GM23338 (cell line): ENCODE results near the gene CCDC81. TPM values are rescaled to one million over a fixed set of nuclear protein-coding genes. Genes with fewer than 3 reads are reported as not detected.

ENCODE experiments used
- ATAC-seq: fragments of 200-7000 bp; cut with Tn5 transposase; 3 replicates; pipeline ENCODE4 v1.9.1; 2020
- DNase-seq: peaks from one replicate; pipeline ENCODE4 v3.0.0-alpha.2; 2015; ENCODE audit warnings: low spot score
- H2AFZ ChIP-seq: fragments of 200-600 bp; sonication (generic); 2 replicates; pipeline ENCODE4 v1.8.0; 2016; ENCODE audit warnings: antibody characterized with exemption, mild to moderate bottlenecking, moderate library complexity
- H3F3A ChIP-seq: fragments of 200-600 bp; sonication (generic); replicated peaks from 2 replicates; pipeline ENCODE4 v1.8.0; 2017; ENCODE audit warnings: antibody characterized with exemption, mixed run types, low read depth
- H3K27ac ChIP-seq: fragments of 200-600 bp; sonication (generic); 2 replicates; pipeline ENCODE4 v1.6.1; 2016; ENCODE audit warnings: low read depth
- H3K27me3 ChIP-seq: fragments of 200-600 bp; sonication (generic); 2 replicates; pipeline ENCODE4 v1.8.0; 2016; ENCODE audit warnings: mild to moderate bottlenecking, mixed run types, moderate library complexity; ENCODE audit not compliant: insufficient read depth
- H3K36me3 ChIP-seq: fragments of 200-600 bp; sonication (generic); 2 replicates; pipeline ENCODE4 v1.8.0; 2016; ENCODE audit warnings: mild to moderate bottlenecking; ENCODE audit not compliant: insufficient read depth
- H3K4me1 ChIP-seq: fragments of 200-600 bp; sonication (generic); 2 replicates; pipeline ENCODE4 v1.8.0; 2016; ENCODE audit warnings: mild to moderate bottlenecking, moderate library complexity; ENCODE audit not compliant: insufficient read depth
- H3K4me2 ChIP-seq: fragments of 200-600 bp; sonication (generic); 2 replicates; pipeline ENCODE4 v1.7.1; 2017; ENCODE audit warnings: mixed run types
- H3K4me3 ChIP-seq: fragments of 200-600 bp; sonication (generic); 2 replicates; pipeline ENCODE4 v1.6.1; 2016; ENCODE audit warnings: mixed run types
- H3K79me2 ChIP-seq: fragments of 200-600 bp; sonication (generic); replicated peaks from 2 replicates; pipeline ENCODE4 v1.8.0; 2017; ENCODE audit warnings: mild to moderate bottlenecking; ENCODE audit not compliant: insufficient read depth
- H3K9me2 ChIP-seq: fragments of 200-600 bp; sonication (generic); 2 replicates; pipeline ENCODE4 v1.8.0; 2017; ENCODE audit not compliant: insufficient read depth
- H4K20me1 ChIP-seq: fragments of 200-600 bp; sonication (generic); replicated peaks from 2 replicates; pipeline ENCODE4 v1.8.0; 2017; ENCODE audit warnings: mild to moderate bottlenecking; ENCODE audit not compliant: insufficient read depth
- H3K27ac Mint-ChIP-seq: 2 replicates; pipeline ENCODE4 v1.8.0; 2020; ENCODE audit warnings: inconsistent platforms, mild to moderate bottlenecking, moderate library complexity, mixed read lengths
- H3K27me3 Mint-ChIP-seq: 3 replicates; pipeline ENCODE4 v1.8.0; 2022; ENCODE audit warnings: low read depth, mild to moderate bottlenecking, moderate library complexity, mixed read lengths, inconsistent platforms; ENCODE audit not compliant: insufficient read depth, poor library complexity
- H3K36me3 Mint-ChIP-seq: 3 replicates; pipeline ENCODE4 v1.8.0; 2021; ENCODE audit warnings: low read depth, mild to moderate bottlenecking, inconsistent platforms, moderate library complexity, mixed read lengths
- H3K4me1 Mint-ChIP-seq: 3 replicates; pipeline ENCODE4 v1.8.0; 2020; ENCODE audit warnings: mild to moderate bottlenecking, inconsistent platforms, mixed read lengths
- H3K4me3 Mint-ChIP-seq: 3 replicates; pipeline ENCODE4 v1.8.0; 2021; ENCODE audit warnings: moderate library complexity, mild to moderate bottlenecking, inconsistent platforms, mixed read lengths
- H3K9me3 Mint-ChIP-seq: 3 replicates; pipeline ENCODE4 v1.8.0; 2020; ENCODE audit warnings: moderate library complexity, mild to moderate bottlenecking, inconsistent platforms, mixed read lengths
- CREB1 ChIP-seq: fragments of 250-450 bp; sonication (Bioruptor Pico); IDR thresholded peaks from 2 replicates; pipeline ENCODE4 v1.5.0; 2020; ENCODE audit warnings: low read depth, mild to moderate bottlenecking, moderate library complexity
- EZH2 ChIP-seq: fragments of 200-600 bp; sonication (generic); IDR thresholded peaks from one replicate; pipeline ENCODE4 v1.8.0; 2017; ENCODE audit warnings: antibody characterized with exemption, mild to moderate bottlenecking, low read depth; ENCODE audit not compliant: unreplicated experiment
- EZH2phosphoT487 ChIP-seq: fragments of 200-600 bp; sonication (generic); IDR thresholded peaks from one replicate; pipeline ENCODE4 v1.8.1; 2018; ENCODE audit warnings: antibody characterized with exemption; ENCODE audit not compliant: unreplicated experiment
- JUNB ChIP-seq: IDR thresholded peaks from one replicate; pipeline ENCODE4 v1.6.1; 2016; ENCODE audit warnings: antibody characterized with exemption; ENCODE audit not compliant: unreplicated experiment
- NANOG ChIP-seq: IDR thresholded peaks from 2 replicates; pipeline ENCODE4 v1.6.1; 2016; ENCODE audit warnings: antibody characterized with exemption, borderline replicate concordance
- POLR2AphosphoS5 ChIP-seq: IDR thresholded peaks from 2 replicates; pipeline ENCODE4 v1.6.1; 2016; ENCODE audit warnings: antibody characterized with exemption, low read depth
- STAT1 ChIP-seq: IDR thresholded peaks from one replicate; pipeline ENCODE4 v1.6.1; 2016; ENCODE audit warnings: antibody characterized with exemption; ENCODE audit not compliant: unreplicated experiment
- ZNF114 ChIP-seq: fragments of 250-450 bp; sonication (Bioruptor Pico); IDR thresholded peaks from 2 replicates; pipeline ENCODE4 v1.5.0; 2020; ENCODE audit warnings: mild to moderate bottlenecking, moderate library complexity
- ZNF331 ChIP-seq: fragments of 250-450 bp; sonication (Bioruptor Pico); IDR thresholded peaks from 2 replicates; pipeline ENCODE4 v1.5.0; 2020; ENCODE audit warnings: low read depth, mild to moderate bottlenecking, moderate library complexity
- polyA plus RNA-seq: library from polyadenylated mRNA; unstranded; fragments of >200 nt; fragmentation: Nextera tagmentation; extraction: Ambion mirVana; gene quantifications from 2 replicates; pipeline ENCODE4 v1.2.1, GENCODE V29; 2016
- total RNA-seq: library from RNA; depleted of rRNA; stranded (reverse); fragments of >200 nt; shearing (Covaris generic); gene quantifications from 2 replicates; pipeline ENCODE4 v1.2.3, GENCODE V29; 2014
- TF ChIP-seq, protein P1 (sequence below): IDR thresholded peaks from 2 replicates; pipeline ENCODE4 v1.6.1; 2016; ENCODE audit warnings: antibody characterized with exemption
- TF ChIP-seq, protein P2 (sequence below): IDR thresholded peaks from one replicate; pipeline ENCODE4 v1.6.1; 2018; ENCODE audit warnings: antibody characterized with exemption; ENCODE audit not compliant: unreplicated experiment
- TF ChIP-seq, protein P3 (sequence below): fragments of 250-450 bp; sonication (Bioruptor Pico); IDR thresholded peaks from 2 replicates; pipeline ENCODE4 v1.5.0; 2020; ENCODE audit warnings: mild to moderate bottlenecking, moderate library complexity
- TF ChIP-seq, protein P4 (sequence below), 2 experiments: fragments of 200-600 bp in 1 of 2; sonication (generic) in 1 of 2; conservative IDR thresholded peaks; 2 replicates each; pipeline versions ENCODE4 v1.5.1 to v1.6.1; 2016 to 2017; ENCODE audit warnings: antibody characterized with exemption in 2 of 2, low read depth in 2 of 2, mild to moderate bottlenecking in 2 of 2, moderate library complexity in 1 of 2

The CCDC81 gene
- total and polyA plus RNA-seq, 2 experiments from 2014 or later, result 0.37 to 4.3 TPM

DNA sequence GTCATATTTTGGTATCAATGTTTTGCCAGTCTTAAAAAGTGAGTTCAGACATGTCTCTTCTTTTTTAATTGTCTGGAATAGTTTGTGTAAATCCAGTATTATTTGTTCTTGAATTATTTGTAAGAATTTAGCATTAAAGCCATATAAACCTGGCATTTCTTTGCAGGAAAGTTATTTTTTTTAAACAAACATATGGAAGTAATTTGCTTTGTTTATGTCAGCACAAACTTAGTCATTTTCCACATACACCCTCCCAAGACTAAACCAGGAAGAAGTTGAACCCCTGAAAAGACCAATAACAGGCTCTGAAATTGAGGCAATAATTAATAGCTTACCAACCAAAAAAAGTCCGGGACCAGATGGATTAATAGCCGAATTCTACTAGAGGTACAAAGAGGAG, 9.1 kb upstream of the CCDC81 start:
- H3K79me2 ChIP-seq, result no peaks in the 10 kb centered on the region
- no peak for ATAC-seq

More for the DNA sequence above, 9.1 kb upstream of the CCDC81 start:
- Mint-ChIP-seq H3K4me1 (peaks cover 4% of the 10 kb centered on the region; the same call in 2 of the 3 replicates), H3K4me3 (no peak overlapping the region), H3K27me3 (no peaks in the 10 kb centered on the region), H3K27ac (no peak overlapping the region), H3K36me3 (peaks cover 6% of the 10 kb centered on the region; the same call in 1 of the 3 replicates), H3K9me3 (peaks cover 4% of the 10 kb centered on the region; the same call in 2 of the 3 replicates)
- H2AFZ ChIP-seq, result no peak overlapping the region
- H3K27ac ChIP-seq, result no peak overlapping the region
- DNase-seq, result no peak
- no peak overlapping the region for H3K4me2 ChIP-seq
- H3K36me3 ChIP-seq, result no peaks in the 10 kb centered on the region
- H3K27me3 ChIP-seq, result no peaks in the 10 kb centered on the region
- H4K20me1 ChIP-seq, result no peaks in the 10 kb centered on the region
- no peaks in the 10 kb centered on the region for H3K4me1 ChIP-seq
- no peak overlapping the region for H3K4me3 ChIP-seq
- H3F3A ChIP-seq, result no peaks in the 10 kb centered on the region
- TF ChIP-seq NANOG (no peak), ZNF331 (no peak), STAT1 (no peak), POLR2AphosphoS5 (no peak), EZH2 (no peak), EZH2phosphoT487 (no peak), JUNB (no peak), ZNF114 (no peak), CREB1 (no peak)
- TF ChIP-seq, protein P1, sequence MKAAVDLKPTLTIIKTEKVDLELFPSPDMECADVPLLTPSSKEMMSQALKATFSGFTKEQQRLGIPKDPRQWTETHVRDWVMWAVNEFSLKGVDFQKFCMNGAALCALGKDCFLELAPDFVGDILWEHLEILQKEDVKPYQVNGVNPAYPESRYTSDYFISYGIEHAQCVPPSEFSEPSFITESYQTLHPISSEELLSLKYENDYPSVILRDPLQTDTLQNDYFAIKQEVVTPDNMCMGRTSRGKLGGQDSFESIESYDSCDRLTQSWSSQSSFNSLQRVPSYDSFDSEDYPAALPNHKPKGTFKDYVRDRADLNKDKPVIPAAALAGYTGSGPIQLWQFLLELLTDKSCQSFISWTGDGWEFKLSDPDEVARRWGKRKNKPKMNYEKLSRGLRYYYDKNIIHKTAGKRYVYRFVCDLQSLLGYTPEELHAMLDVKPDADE, result no peak
- TF ChIP-seq, protein P2, sequence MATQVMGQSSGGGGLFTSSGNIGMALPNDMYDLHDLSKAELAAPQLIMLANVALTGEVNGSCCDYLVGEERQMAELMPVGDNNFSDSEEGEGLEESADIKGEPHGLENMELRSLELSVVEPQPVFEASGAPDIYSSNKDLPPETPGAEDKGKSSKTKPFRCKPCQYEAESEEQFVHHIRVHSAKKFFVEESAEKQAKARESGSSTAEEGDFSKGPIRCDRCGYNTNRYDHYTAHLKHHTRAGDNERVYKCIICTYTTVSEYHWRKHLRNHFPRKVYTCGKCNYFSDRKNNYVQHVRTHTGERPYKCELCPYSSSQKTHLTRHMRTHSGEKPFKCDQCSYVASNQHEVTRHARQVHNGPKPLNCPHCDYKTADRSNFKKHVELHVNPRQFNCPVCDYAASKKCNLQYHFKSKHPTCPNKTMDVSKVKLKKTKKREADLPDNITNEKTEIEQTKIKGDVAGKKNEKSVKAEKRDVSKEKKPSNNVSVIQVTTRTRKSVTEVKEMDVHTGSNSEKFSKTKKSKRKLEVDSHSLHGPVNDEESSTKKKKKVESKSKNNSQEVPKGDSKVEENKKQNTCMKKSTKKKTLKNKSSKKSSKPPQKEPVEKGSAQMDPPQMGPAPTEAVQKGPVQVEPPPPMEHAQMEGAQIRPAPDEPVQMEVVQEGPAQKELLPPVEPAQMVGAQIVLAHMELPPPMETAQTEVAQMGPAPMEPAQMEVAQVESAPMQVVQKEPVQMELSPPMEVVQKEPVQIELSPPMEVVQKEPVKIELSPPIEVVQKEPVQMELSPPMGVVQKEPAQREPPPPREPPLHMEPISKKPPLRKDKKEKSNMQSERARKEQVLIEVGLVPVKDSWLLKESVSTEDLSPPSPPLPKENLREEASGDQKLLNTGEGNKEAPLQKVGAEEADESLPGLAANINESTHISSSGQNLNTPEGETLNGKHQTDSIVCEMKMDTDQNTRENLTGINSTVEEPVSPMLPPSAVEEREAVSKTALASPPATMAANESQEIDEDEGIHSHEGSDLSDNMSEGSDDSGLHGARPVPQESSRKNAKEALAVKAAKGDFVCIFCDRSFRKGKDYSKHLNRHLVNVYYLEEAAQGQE, result no peak
- TF ChIP-seq, protein P3, sequence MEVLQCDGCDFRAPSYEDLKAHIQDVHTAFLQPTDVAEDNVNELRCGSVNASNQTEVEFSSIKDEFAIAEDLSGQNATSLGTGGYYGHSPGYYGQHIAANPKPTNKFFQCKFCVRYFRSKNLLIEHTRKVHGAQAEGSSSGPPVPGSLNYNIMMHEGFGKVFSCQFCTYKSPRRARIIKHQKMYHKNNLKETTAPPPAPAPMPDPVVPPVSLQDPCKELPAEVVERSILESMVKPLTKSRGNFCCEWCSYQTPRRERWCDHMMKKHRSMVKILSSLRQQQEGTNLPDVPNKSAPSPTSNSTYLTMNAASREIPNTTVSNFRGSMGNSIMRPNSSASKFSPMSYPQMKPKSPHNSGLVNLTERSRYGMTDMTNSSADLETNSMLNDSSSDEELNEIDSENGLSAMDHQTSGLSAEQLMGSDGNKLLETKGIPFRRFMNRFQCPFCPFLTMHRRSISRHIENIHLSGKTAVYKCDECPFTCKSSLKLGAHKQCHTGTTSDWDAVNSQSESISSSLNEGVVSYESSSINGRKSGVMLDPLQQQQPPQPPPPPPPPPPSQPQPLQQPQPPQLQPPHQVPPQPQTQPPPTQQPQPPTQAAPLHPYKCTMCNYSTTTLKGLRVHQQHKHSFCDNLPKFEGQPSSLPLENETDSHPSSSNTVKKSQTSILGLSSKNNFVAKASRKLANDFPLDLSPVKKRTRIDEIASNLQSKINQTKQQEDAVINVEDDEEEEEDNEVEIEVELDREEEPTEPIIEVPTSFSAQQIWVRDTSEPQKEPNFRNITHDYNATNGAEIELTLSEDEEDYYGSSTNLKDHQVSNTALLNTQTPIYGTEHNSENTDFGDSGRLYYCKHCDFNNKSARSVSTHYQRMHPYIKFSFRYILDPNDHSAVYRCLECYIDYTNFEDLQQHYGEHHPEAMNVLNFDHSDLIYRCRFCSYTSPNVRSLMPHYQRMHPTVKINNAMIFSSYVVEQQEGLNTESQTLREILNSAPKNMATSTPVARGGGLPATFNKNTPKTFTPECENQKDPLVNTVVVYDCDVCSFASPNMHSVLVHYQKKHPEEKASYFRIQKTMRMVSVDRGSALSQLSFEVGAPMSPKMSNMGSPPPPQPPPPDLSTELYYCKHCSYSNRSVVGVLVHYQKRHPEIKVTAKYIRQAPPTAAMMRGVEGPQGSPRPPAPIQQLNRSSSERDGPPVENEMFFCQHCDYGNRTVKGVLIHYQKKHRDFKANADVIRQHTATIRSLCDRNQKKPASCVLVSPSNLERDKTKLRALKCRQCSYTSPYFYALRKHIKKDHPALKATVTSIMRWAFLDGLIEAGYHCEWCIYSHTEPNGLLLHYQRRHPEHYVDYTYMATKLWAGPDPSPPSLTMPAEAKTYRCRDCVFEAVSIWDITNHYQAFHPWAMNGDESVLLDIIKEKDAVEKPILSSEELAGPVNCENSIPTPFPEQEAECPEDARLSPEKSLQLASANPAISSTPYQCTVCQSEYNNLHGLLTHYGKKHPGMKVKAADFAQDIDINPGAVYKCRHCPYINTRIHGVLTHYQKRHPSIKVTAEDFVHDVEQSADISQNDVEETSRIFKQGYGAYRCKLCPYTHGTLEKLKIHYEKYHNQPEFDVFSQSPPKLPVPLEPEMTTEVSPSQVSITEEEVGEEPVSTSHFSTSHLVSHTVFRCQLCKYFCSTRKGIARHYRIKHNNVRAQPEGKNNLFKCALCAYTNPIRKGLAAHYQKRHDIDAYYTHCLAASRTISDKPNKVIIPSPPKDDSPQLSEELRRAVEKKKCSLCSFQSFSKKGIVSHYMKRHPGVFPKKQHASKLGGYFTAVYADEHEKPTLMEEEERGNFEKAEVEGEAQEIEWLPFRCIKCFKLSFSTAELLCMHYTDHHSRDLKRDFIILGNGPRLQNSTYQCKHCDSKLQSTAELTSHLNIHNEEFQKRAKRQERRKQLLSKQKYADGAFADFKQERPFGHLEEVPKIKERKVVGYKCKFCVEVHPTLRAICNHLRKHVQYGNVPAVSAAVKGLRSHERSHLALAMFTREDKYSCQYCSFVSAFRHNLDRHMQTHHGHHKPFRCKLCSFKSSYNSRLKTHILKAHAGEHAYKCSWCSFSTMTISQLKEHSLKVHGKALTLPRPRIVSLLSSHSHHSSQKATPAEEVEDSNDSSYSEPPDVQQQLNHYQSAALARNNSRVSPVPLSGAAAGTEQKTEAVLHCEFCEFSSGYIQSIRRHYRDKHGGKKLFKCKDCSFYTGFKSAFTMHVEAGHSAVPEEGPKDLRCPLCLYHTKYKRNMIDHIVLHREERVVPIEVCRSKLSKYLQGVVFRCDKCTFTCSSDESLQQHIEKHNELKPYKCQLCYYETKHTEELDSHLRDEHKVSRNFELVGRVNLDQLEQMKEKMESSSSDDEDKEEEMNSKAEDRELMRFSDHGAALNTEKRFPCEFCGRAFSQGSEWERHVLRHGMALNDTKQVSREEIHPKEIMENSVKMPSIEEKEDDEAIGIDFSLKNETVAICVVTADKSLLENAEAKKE (CRISPR knock-in tag), result no peak
- TF ChIP-seq, protein P4, sequence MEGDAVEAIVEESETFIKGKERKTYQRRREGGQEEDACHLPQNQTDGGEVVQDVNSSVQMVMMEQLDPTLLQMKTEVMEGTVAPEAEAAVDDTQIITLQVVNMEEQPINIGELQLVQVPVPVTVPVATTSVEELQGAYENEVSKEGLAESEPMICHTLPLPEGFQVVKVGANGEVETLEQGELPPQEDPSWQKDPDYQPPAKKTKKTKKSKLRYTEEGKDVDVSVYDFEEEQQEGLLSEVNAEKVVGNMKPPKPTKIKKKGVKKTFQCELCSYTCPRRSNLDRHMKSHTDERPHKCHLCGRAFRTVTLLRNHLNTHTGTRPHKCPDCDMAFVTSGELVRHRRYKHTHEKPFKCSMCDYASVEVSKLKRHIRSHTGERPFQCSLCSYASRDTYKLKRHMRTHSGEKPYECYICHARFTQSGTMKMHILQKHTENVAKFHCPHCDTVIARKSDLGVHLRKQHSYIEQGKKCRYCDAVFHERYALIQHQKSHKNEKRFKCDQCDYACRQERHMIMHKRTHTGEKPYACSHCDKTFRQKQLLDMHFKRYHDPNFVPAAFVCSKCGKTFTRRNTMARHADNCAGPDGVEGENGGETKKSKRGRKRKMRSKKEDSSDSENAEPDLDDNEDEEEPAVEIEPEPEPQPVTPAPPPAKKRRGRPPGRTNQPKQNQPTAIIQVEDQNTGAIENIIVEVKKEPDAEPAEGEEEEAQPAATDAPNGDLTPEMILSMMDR (conservative IDR thresholded peaks at IDR 0.05; ENCODE audit: low read depth in 2 of 2), result no peak
- no peaks in the 10 kb centered on the region for H3K9me2 ChIP-seq
